ENCODE measurements around the gene KCNK1.
A peak's percentile ranks its signal among the peaks of the same experiment; 100 is the strongest.

Gene KCNK1

DNA sequence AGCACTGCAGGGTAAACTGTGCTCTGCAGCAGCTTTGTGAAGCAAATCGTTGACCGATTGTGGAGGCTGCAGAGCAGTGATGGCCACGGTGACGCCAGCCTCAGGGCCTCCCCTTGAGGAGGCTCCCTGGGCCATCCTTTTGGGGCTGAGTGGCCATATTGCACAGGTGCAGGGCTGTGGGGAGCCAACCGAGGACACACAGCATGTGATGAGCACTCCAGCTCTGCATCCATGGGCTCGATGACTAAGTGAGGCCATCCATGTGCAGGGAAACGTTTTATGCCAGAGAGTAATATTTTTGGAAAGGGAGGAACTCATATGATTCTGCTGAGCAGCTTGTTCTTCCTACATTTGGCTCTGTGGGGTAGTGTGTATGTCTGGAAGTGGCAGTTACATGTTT, 24.6 kb downstream of the KCNK1 start:
- DNase-seq, result peak in 3 of 14 donors; percentile 15 to 96 (median 44)

DNA sequence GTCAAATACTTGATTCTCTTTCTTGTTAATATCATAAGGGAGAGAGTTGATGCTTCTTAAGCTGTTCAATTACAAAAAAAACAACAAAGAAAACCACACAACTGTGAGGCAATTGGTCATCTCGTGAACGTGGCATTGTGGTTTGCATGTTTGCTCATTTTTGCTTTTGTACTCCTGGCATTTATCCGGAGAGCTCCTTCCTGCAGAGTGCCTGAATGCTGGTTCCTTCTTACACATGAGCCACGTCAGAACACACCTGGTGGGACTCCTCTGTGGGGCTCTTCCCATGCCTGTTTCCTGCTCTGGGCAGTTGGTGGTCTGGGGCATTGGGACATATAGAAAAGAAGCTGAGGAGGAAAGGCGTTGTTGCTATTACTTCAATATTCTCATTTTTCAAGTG, 25.7 kb downstream of the KCNK1 start:
- no peak for DNase-seq

DNA sequence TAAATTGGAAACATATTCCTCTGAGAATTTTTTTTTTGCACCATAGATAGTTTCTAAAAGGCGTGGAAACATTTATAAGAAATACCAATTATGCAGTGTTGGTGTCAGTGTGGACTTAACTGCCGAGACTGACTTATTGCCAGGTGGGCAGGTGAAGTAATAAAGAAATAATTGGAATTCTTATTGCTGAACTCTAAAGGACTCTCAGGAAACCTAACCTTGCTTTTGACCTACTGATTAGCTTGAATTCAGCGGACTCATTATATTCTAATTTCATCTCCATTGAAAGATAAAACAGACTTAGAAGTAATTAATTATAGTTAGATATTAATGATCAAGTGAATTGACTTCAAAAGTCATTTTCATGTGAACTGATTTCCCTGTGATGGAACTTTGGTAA, 26.3 kb downstream of the KCNK1 start:
- DNase-seq, result no peak

DNA sequence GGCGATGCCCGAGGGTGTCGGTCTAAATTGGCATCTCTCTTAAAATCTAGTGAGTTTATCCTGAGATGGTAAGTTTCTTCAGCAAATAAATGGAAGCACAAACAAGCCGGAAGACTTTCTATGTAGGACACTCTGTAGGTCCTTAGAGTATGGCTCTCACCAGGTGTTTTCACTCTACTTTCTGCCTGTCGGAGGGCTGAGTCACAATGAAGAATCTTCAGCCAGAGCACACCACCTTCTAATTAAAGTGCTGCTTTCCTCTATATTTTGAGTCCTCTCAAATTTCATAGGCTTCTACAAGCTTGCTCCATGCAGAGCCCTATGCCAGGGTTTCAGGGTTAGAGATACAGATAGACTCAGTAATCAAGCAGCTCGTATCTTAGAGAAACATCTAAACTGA, 27.1 kb downstream of the KCNK1 start:
- DNase-seq, result no peak

DNA sequence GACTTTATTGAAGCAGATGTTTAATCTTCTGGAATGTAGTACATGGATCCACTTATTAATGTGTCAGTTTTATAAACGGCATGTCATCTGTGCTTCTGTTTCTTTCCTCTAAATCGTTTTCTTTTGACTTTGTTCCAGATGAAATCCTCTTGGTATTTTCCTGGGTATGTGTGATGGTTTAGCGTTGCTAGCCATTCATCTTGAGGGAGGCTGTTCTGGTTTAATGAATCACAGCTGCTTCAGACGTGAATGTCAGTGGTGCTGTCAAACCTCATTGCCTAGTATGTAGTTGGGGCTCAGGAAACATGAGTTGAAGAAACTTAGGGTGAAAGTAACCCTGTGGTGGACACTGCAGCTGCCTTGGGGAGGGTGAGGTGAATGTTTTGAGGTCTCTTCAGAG, 33.2 kb downstream of the KCNK1 start:
- no peak for DNase-seq

DNA sequence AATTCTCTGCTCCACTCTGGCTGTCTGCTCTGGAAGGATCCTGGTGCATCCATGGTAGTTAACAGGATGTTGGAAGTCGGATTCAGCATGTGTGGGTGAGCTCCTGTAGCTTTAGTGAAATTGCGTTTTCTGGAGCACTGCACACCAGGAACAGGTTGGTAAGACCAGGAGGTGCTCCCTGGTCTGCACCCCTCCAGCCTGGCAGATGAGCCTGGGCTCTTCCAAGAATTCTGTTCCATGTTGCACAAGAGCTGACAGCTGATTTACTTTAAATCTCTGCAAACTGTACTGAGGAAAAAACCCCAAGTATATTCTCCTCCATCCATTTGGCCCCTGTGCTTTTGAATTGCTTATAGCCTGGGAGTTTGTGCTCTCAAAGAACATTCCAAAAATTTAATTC, 33.7 kb downstream of the KCNK1 start:
- DNase-seq, result no peak

DNA sequence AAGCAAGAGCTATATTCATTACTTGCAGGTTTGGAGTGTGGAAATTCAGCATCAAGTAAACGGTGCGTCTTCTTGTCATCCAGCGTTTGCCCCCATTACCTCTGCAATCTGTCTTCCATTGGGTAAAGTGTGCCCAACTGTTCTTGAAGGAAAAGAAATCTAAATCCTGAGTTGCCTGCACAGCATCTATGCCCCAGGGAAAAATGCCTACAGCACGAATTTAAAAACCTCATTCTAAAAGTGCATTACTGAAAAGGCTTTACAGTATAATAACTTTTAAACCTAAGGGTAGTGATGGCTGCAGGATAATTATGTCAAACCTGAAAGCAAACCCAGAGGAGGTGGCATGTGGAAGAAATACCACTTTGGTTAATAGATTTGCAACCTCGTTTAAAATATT, 37.2 kb downstream of the KCNK1 start:
- DNase-seq, result no peak

DNA sequence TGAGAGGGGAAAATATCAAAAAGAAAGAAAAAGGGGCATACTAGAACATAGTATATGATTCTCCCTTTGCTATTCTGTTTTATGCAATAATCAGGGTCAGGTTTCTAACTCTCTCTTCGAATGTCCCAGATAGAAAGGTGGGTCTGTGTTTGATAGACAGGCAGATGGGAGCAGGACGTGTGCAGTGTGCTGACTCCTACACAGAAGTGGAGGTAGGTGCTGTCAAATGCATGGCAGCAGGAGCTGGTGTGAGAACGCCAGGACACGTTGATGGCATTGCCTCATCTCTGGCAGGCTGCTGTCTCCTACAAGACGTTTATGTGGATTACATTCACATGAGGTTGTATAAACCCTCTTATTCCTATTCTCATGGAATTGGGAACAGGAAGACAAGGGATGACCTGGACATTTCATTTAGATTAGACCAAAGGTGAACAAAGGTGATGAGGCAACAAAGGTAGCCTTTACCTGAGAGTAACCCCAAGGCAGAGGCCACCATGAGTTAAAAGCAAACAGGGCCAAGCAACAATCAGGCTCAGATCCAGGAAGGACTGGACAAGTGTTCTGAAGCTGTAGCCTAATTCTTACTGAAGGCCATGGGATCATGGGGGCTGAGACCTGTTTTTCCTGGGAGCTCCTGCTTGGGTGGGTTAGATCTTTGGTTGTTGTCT, 37.8 kb downstream of the KCNK1 start:
- no peak for DNase-seq

GRCh38 chr1:233652526-233652925, 38.6 kb downstream of the KCNK1 start:
- DNase-seq, result no peak

DNA sequence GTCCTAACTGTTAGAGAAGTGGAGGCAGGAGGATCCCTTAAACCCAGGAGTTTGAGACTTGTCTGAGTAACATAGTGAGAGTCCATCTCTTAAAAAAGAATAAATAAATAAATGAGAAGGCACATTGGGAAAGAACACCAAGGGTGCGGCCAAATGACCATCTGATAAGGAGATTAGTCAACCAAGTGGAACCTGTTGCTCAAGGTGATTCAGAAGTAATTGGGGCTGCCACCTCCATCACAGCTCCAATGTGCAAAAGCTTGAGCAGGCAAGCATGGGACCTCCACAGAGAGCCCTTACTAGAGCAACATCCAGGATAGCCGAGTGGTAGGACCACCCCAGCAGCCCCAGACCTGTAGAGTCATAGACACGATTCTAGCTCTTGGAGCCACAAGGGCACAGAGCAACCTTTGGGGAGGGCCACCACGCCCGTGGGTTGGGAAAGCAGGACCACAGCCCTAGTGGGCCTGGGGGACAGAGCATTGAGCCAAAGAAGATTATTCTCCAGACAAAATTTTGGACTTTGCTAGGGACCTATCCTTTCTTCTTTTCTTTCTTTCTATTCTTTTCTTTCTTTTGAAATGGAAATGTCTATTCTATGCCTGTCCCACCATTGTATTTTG, 40.9 kb downstream of the KCNK1 start:
- no peak for DNase-seq

DNA sequence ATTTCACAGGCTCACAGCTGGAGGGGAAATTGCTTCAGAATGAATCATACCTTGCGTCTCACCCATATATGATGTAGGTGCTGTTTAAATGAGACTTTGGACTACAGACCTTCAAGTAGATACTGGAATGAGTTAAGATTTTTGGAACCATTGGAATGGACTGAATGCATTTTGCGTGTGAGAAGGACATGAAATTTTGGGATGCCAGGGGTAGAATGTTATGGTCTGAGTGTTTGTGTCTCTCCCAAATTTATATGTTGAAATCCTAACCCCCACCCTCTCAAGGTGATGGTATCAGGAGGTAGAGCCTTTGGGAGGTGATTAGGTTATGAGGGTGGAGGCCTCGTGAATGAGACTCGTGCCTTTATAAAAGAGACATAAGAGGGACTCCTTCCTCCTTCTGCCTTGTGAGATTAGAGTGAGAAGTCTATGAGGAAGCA, 41.4 kb downstream of the KCNK1 start:
- no peak for DNase-seq

DNA sequence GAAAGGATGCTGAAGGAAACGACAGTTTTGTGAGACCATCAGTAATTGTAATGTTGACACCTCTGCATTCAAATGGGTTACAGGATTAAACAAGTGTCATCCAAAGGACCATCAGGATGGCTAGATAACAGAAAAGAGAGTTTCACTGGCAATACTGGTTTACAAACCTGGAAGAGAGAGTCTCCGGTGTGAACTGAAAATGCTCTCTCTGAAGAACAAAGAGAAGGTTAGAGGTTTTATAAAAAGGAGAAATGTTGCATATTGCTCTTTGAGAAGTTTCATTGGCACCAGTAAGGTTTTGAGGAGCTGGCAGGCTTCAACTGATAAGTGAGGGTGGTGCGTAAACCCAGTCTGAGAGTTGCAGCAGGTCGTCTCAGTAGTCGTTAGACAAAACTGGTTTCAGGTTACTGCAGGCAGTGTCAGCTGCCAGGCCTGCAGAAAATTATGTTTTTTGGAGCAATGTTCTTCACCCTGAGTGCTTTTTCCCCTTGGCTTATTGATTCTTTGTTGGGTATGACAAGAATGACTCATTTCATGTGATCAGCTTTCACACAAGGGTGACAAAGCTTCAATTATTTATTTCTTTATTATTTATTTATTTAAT, 42.2 kb downstream of the KCNK1 start:
- no peak for DNase-seq

DNA sequence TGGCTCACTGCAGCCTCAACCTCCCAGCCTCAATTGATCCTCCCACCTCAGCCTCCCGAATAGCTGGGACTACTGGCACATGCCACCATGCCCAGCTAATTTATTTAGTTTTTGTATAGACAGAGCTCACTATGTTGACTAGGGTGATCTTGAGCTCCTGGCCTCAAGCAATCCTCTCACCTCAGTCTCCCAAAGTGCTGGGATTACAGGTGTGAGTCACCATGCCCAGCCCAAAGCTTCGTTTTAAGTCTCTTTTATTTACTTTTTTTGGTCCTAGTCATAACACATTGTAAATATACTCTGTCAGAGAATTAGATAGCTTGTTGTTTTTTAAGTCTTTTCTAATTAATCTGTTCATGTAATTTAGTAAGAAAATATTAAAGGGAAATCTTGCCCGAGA, 42.8 kb downstream of the KCNK1 start:
- DNase-seq, result no peak

DNA sequence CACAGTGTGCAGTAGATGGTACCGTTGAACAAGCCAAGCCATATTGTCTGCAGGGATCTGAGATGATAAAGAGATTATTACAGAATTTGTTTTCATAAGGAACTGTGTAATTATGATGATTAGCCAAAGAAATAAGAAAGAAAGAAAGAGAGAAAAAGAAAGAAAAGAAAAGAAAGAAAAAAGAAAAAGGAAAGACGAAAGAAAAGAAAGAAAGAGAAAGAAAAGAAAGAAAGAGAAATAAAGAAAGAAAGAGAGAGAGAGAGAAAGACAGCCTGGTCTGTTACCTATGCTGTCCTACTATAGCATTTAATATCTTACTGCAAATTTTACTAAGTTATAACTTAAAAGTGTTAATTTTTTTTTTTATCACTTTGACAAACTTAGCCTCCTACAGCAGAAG, 43.6 kb downstream of the KCNK1 start:
- DNase-seq, result no peak

- DNase-seq, result no peak
Observed at GRCh38 chr1:233659495-233659894, 45.6 kb downstream of the KCNK1 start.

DNA sequence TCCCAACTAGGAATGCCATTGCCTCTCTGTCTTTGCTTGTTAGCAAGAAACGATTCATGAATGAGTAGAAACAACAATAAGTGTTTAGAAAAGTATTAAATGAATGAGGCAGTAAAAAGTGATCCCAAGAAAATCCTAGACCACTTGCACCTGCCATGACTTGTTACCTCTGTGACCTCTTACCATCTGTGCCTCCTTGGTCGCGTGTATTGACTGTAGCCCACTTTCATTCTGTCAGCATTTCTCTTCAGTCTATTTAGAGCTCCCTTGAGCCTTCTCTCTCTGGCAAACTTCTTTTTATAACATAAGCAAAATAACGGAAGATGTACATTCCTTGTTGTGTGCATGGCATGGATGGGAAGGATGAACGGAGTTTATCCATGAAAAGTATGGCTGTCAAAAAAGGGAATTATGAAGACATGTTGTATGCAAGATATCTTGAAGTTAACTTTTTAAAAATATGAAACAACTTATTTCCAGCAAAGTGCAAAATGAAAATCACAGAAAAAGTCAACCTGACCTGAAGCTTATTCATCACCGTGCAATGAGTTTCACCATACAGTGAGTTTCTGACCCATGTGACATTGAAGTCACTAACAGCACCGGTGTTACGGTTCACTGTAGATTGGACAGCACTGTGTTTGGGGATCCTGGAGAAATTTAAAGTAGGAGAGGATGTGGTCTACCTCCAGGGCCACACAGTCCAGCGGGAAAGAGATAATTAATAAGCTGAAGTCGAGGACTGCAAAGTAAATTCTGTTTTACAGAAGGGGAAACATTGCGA, 47.7 kb downstream of the KCNK1 start:
- no peak for DNase-seq

DNA sequence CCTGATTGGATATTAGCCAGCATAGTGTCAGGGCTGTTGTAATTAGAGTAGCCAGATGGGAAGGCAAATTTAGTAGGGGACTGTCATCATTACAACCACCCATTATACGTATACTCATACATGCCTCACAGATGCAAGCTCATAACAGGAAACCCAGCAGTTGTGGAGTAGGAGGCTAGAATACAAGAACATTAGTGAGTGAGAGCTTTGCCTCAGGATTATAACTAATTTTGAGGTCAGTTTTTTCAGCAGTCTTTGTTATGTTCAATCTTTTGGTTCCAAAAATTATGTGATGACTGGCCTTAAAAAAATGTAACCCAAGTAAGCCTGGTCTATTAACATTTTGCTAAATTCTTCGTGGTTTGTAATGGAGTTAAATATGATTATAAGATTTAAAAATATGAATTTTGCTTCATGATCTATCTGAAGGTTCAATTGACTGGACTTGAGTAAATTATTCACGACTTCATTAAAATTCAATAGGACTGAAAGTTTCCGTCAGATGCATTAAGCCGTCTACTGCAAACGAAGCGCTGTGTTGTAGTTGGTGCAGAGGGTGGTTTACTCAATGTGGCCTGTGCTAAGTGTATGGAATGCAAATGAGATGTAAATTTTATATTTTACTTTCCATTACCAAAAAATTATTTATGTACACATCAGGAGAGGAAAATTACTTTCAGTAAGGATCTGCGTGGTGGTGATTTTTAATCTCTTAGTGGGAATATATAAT, 48.8 kb downstream of the KCNK1 start:
- DNase-seq, result no peak

- DNase-seq, result peak in 1 of 14 donors; percentile 76
Observed at GRCh38 chr1:233664253-233664652, 50.3 kb downstream of the KCNK1 start.

DNA sequence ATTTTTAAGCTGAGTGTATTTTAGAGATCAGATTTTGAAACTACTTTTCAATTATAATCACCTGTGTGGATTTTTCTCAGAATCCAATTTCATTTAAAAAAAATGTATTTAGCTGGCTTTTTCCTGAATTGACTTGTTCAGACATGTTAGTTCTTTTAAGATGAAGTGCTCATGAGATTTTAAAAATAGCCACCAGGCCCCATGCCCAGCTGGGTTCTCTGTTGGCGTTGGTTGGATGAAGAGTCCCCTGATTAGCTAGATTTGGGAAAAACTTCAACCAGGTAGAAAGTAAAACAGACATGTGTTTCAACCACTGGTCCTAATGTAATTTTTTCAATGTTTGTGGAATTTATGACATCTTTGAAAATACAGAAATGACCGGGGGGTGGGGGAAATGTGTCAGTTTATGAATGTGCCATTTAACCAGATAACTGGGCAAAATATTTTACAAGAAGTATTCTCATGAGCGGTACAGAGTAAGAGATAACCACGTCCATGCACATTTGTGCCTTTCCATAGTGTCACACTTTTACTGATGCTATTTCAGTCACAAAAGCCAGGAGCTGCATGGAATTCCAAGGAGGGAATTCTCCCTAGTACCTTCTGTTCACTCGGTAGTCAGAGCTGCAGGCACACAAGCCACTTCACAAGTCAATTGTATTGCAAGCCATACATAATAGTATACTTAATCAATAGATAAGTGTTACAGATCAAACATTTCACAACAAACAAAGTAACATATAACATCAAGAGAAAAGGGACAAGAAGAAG, 51.1 kb downstream of the KCNK1 start:
- DNase-seq, result no peak

DNA sequence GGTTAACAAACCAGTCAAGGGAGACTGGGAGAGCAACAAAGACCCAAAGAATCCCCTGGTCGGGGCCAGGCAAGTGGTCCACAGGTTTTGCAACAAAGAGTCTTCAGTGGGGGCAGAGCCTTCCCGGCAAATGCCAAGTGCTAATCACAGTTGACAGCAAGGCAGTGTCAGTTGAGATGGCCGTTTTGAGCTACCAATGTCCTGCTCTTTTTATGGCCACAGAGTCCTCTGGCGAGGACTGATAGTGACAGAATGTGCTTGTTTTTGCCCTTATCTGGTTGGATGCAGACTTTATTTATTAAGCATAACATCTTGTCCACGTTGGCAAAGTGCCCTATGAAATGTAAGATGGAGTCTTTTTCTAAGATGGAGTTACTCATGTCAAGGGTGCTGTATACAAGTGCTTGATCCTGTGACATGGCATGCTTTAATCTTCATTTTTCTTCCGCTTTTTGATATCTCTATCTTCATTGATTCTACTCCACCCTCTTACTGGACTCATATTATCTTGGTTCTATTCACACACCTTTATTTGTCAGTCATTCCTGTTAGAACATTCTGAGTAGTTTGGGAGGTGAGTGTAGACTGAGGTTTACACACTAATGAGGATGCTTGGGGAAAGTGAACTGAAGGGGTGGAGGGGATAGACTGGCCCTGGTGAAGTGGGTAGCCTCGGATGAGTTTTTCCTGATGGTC, 51.8 kb downstream of the KCNK1 start:
- DNase-seq, result no peak

GRCh38 chr1:233667741-233668140, 53.8 kb downstream of the KCNK1 start:
- no peak for DNase-seq
